ENCODE measurements around the gene NUP210L. TPM values are rescaled to one million over a fixed set of nuclear protein-coding genes. Genes with fewer than 3 reads are reported as not detected.

Gene NUP210L
- total RNA-seq, 1 donor from 2014 or later, result not detected

DNA sequence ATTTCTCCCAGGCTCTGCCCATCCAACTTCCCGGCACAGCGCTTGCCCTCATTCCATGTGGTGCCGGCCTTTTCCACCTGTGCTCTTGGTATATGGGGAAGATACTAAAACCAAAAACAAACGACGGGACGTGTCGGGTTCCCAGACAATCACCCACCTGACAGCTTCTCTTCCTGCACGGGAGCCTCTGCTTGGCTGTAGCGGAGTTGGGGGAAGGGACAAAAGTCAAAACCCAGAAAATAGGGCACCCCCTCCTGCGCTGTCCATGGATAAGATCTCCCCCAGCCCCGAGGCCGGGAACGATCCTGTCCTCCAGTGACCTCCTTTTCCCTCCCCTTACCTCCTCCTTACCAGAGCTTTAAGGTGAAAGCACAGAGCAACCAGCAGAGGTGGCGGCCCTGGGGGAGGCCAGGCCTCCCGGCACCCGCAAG, 178.0 kb downstream of the NUP210L start:
- TF ChIP-seq, protein P1, sequence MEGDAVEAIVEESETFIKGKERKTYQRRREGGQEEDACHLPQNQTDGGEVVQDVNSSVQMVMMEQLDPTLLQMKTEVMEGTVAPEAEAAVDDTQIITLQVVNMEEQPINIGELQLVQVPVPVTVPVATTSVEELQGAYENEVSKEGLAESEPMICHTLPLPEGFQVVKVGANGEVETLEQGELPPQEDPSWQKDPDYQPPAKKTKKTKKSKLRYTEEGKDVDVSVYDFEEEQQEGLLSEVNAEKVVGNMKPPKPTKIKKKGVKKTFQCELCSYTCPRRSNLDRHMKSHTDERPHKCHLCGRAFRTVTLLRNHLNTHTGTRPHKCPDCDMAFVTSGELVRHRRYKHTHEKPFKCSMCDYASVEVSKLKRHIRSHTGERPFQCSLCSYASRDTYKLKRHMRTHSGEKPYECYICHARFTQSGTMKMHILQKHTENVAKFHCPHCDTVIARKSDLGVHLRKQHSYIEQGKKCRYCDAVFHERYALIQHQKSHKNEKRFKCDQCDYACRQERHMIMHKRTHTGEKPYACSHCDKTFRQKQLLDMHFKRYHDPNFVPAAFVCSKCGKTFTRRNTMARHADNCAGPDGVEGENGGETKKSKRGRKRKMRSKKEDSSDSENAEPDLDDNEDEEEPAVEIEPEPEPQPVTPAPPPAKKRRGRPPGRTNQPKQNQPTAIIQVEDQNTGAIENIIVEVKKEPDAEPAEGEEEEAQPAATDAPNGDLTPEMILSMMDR (IDR thresholded peaks at IDR 0.05; ENCODE audit: insufficient read depth, low read length, poor library complexity, severe bottlenecking), result no peak
- DNase-seq (ENCODE audit: low read depth), result no peak

DNA sequence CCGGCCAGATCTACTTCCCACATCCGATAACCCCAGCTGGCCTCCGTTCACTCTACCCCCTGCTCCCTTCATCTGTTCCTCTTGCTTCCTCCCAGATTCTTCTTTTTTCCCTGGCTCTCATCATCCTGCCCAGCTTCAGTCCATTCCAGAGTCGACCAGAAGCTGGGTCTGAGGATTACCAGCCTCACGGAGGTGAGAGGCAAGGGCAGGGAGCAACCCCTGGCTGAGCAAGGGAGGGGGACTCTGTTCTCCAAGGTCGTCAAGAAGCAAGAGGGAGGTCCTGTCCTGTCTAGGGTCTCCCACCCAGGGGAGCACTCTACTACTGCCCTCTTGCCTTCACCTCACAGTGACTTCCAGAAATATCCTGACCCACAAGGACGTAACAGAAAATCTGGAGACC, 181.3 kb downstream of the NUP210L start:
- TF ChIP-seq, protein P1 (IDR thresholded peaks at IDR 0.05; ENCODE audit: insufficient read depth, low read length, poor library complexity, severe bottlenecking), result no peak
- no peak for DNase-seq (ENCODE audit: low read depth)
- H3K4me3 ChIP-seq (ENCODE audit: low read depth, low read length), result no peak overlapping the region

More for the DNA sequence above, 178.0 kb downstream of the NUP210L start:
- Histone ChIP-seq H3K36me3 (ENCODE audit: control insufficient read depth, insufficient read depth, low read length) (peaks cover 2% of the 10 kb centered on the region), H3K4me3 (ENCODE audit: low read depth, low read length) (peak overlapping the region; percentile 93), H3K27me3 (ENCODE audit: control insufficient read depth, insufficient read depth, low read length) (no peaks in the 10 kb centered on the region)

DNA sequence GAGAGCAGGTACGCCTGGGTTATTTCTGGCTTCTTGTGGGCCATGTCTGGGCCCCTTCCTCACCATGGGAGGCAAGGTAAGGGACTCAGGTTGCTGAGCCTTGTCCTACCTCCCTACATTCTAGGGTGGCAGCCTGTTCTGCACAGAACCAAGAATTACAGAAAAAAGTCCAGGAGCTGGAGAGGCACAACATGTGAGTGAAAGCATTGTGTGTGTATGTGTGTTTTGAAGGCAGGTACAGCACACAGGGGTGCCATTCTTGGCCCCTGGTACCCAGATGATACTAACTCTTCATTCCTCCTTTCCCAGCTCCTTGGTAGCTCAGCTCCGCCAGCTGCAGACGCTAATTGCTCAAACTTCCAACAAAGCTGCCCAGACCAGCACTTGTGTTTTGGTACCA, 181.8 kb downstream of the NUP210L start:
- Histone ChIP-seq H3K27me3 (ENCODE audit: control insufficient read depth, insufficient read depth, low read length) (no peaks in the 10 kb centered on the region), H3K4me3 (ENCODE audit: low read depth, low read length) (no peak overlapping the region), H3K36me3 (ENCODE audit: control insufficient read depth, insufficient read depth, low read length) (no peaks in the 10 kb centered on the region)
- DNase-seq (ENCODE audit: low read depth), result no peak
- TF ChIP-seq, protein P1 (IDR thresholded peaks at IDR 0.05; ENCODE audit: insufficient read depth, low read length, poor library complexity, severe bottlenecking), result no peak

More for the DNA sequence above, 181.3 kb downstream of the NUP210L start:
- Histone ChIP-seq H3K27me3 (ENCODE audit: control insufficient read depth, insufficient read depth, low read length) (no peaks in the 10 kb centered on the region), H3K36me3 (ENCODE audit: control insufficient read depth, insufficient read depth, low read length) (no peaks in the 10 kb centered on the region)

DNA sequence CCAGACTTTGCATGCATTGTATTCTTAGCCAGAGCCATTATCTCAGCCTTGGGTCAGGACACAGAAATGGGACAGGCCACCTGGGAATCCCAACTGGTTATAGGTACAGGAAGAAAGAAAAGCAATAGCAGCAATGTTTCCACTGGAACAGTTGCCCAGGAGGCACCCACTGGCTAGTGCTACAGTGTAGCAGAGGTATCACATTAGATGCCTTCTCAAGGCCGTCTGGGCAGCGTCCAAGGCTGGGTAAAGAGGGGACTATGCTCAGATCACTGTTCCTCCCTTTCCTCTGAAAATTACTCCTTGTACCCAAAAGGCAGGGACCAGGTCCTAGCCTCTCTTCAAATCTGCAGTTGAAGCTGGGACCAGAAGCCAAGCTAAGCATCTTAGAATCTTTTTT, 184.5 kb downstream of the NUP210L start:
- H3K4me3 ChIP-seq (ENCODE audit: low read depth, low read length), result no peak overlapping the region
- TF ChIP-seq, protein P1 (IDR thresholded peaks at IDR 0.05; ENCODE audit: insufficient read depth, low read length, poor library complexity, severe bottlenecking), result no peak
- DNase-seq (ENCODE audit: low read depth), result no peak
- H3K27me3 ChIP-seq (ENCODE audit: control insufficient read depth, insufficient read depth, low read length), result no peaks in the 10 kb centered on the region
- H3K36me3 ChIP-seq (ENCODE audit: control insufficient read depth, insufficient read depth, low read length), result no peaks in the 10 kb centered on the region

DNA sequence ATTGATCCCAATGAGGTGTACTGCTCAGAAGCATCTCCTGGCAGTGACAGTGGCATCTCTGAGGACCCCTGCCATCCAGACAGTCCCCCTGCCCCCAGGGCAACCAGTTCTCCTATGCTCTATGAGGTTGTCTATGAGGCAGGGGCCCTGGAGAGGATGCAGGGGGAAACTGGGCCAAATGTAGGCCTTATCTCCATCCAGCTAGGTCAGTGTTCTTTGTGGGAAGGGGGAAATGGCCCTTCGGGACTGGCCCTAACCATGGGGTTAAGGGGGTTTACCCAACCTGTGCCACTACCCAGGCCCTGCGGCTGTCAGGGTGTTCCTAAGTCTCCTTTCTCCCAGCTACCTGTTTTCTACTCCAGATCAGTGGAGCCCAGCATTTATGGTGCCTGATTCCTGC, 185.9 kb downstream of the NUP210L start:
- Histone ChIP-seq H3K4me3 (ENCODE audit: low read depth, low read length) (no peak overlapping the region), H3K27me3 (ENCODE audit: control insufficient read depth, insufficient read depth, low read length) (no peaks in the 10 kb centered on the region), H3K36me3 (ENCODE audit: control insufficient read depth, insufficient read depth, low read length) (no peaks in the 10 kb centered on the region)
- no peak for DNase-seq (ENCODE audit: low read depth)
- TF ChIP-seq, protein P1 (IDR thresholded peaks at IDR 0.05; ENCODE audit: insufficient read depth, low read length, poor library complexity, severe bottlenecking), result no peak

DNA sequence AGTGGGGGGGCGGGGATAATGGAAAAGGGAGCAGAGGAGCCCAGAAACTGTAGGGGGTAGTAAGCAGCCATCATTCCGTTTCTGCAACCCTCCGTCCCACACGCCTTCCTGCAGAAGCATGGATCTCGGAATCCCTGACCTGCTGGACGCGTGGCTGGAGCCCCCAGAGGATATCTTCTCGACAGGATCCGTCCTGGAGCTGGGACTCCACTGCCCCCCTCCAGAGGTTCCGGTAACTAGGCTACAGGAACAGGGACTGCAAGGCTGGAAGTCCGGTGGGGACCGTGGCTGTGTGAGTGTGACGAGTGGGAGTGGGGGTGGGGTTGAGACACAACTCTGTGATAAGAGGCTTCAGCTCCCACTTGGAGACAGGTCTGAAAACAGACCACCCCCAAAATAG, 186.5 kb downstream of the NUP210L start:
- Histone ChIP-seq H3K4me3 (ENCODE audit: low read depth, low read length) (peak overlapping the region; percentile 44), H3K36me3 (ENCODE audit: control insufficient read depth, insufficient read depth, low read length) (no peaks in the 10 kb centered on the region), H3K27me3 (ENCODE audit: control insufficient read depth, insufficient read depth, low read length) (no peaks in the 10 kb centered on the region)
- DNase-seq (ENCODE audit: low read depth), result no peak
- TF ChIP-seq, protein P1 (IDR thresholded peaks at IDR 0.05; ENCODE audit: insufficient read depth, low read length, poor library complexity, severe bottlenecking), result no peak

Measured in kidney epithelial cell (primary cell).